HG03558 (cell line): ENCODE data around the gene ERN1.

Experiments
- ATAC-seq: cut with Tn5 transposase; IDR thresholded peaks from one replicate; pipeline ENCODE4 v1.9.1; 2021; ENCODE audit warnings: moderate number of reproducible peaks; ENCODE audit not compliant: unreplicated experiment; ENCODE audit errors: extremely low read depth

Gene ERN1

DNA sequence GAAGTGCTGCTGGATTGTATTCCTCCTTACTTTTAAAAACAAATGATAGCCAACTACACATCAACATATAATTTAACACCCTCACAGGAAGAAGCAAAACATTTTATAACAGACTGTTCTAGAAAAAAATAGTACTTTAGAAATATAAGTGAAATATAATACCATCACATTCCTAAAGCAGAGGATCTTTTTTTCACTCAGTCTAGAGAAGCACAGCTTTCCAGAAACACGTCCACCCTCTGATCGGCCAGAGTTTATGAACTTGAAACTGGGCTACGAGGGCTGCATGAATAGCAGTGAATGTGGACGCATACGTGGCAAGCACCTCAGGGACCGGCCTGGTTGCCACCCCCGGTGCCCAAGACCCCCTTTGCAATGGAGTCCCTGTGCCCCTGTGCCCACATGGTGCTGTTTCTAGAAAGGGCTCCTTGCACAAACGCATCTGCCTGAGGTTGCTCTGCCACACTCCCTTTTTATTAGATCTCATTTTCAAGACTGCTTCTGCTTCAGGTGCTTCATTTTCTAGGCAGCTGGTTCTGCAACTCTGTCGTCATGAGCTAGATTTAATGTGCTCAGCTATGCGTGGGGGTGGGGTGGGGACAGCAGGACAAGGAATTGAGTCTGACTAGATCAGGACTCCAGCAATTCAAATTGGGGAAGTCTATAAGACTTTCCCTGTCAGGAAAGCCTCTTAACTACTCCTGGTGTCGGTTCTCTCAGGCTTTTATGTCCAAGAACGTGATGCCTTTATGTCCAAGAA lies 29.1 kb upstream of the ERN1 start:
- no peak for ATAC-seq

DNA sequence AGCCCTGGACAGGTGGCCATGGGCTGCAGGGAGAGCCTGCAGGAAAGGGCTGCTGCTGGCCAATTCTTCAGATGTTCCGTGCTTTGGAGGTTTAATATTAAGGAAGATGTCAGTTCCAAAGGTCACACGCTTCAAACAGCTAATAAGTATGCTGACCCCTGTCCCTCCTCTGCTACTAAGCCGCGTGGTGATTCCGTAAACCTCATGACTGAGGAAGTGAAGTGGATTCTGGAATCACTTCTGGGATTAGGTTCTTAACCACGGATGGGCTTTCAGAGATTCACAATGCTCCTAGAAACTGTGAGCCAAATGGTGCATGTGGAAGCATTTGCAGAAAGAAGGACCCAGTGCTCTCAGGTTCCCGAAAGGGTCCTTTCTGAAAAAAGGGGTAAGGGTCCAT lies 28.5 kb upstream of the ERN1 start:
- ATAC-seq: no peak

DNA sequence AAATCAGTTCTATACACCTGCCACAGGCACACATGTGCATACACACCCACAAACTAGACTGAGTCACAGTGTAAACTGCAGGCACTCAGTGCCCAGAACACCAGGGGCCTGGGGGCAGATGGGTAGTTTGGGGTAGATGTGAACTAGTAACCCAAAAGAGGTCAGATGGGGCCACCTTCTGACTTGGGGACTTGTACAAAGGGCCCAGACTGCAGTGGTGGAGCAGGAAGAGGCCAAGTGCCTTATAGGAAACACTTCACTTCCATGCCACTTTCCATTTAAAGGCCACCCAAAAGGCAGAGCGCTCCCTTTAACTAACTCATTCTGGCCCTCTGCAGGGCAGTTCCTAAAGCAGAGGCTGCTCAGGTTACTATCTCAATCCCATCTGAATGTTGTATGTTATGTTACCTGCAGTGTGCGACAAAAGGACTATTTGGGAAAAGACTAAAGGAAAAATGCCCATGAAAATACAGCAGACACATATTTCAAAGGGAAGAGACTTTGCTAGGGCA lies 27.8 kb upstream of the ERN1 start:
- ATAC-seq: no peak

DNA sequence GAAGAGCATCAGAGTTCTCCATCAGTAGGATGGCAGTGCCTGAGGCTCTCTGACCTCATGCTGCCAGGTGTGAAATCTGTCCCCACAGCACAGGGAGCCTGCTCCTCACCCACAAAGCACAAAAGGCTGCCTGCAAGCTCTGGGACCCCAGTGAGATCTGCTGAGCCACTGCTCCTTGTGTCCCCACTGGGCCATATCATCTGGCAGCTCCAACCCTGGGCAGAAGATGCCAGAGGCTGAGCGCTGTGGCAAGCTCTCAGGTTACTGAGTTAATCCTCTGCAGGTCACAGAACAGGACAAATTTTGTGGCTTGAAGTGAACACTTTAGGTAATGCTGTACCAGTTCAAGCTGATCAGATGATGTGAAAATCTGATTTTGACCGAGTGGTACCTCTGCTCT lies 26.7 kb upstream of the ERN1 start:
- ATAC-seq: no peak

DNA sequence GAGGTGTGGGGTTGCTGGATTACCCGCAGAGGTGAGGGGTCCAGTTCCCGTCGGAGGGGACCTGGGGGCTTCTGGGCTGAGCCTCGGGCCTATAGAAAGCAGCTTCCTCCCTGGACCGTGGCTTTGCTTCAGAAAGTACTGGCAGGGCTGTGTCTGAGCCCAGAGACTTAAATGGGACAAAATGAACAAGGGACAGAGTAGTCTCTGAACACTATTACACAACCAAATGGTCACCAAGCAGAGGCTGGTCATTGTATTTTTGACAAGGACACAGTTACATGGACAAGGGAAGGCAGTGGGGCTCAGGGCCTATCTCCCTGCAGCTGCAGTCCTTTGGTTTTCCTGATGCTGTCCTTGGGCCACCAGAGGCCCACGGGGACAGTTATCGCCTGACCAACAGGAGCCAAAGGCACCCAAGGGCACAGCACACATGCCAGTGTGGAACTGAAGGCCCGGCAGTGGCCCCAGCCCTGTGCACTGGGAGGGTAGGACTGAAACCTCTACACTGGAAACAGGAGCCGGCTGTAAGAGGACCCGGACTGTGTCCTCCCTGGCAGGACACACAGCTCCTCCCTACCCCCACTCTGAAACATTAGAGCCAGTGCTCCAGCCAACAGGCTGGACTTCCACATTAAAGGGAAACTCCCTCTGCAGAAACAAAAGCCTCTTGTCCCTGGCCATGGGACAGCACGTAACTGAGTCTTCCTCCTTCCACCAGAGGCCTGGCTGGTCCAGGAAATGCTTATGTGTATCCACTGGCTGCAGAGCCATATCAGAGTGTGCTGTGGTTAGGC lies 26.0 kb upstream of the ERN1 start:
- ATAC-seq: no peak

DNA sequence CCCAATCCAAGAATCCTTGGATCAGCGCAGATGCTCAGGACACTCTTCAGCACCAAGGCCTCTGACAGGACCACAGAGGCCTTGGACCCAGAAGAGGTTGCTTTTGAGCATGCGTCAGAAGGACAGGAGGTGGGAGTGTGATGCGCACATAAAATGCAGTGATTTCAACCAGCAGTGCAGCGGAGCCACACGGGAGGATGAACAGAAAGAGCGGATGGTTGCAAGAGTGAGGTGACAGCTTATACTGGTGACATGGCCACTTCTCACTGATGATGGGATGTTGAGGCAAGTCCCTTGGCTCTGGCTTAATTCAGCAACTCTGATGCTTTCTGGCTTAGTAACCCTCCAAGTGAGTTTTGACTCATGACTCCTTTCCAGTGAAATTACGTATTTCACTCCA lies 25.2 kb upstream of the ERN1 start:
- ATAC-seq: no peak

DNA sequence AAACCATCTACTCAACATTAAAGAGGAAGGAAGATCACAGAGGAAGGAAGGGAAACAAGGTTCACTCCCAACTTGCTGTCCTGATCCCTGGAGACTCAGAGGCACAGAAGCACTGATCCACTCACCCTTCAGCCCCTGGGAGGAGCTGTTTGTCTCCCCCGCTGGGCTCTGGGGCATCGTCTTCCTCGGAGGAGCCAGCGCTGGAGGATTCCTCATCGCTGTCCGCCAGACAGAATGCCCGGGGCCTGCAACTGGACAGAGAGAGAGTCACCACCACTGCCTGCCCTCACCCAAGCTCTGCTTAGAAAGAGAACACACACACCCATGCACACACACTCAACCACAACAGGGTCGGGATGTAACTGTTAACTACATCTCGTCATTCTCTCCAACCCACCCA lies 24.8 kb upstream of the ERN1 start:
- no peak for ATAC-seq

DNA sequence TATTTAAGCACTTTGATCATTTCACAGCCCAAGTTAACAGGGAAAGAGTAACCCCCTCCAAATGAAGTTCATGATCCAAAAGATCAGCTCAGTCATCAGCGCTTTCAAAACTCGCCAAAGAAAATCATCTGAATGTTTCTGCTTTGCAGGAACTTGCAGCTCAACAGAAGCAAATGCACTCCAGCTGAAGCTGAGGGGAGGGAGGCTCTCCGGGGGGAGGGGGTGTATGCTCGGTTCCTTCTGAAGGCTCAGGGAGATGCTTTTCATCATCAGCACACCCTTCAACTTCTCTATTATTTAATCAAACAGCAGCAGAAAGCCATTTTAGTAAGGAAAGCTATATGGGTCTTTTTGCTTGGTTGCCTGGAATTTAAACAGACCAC lies 24.4 kb upstream of the ERN1 start:
- ATAC-seq: no peak

DNA sequence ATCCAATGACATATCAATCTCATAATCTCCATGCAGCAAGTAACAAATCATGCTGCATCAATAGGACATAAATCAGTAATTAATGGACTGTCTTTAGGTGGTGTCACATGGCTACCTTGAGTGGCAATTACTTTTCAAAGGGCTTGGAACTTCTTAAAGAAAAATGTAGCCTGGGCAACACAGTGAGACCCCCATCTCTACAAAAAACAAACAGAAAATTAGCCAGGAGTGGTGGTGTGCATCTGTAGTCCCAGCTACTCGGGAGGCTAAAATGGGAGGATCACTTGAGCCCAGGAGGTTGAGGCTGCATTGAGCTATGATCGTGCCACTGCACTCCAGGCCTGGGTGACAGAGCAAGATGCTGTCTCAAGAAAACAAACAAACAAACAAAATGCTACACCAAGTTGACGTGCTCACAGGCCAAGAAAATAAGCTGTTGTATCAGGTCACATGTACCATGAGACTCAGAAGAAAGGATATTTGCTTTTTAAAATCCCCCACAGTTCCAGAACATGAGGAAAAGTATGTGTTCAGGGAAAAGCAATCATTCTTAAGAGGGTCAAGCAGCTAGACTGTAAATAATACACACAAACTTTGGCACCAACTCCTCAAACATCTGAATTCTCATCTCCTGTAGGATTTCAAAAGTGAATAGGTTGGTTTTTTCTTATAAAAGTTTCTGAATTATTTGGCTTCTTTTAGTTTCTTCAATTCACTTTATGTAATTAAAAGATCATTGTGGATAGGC lies 23.8 kb upstream of the ERN1 start:
- ATAC-seq: no peak

DNA sequence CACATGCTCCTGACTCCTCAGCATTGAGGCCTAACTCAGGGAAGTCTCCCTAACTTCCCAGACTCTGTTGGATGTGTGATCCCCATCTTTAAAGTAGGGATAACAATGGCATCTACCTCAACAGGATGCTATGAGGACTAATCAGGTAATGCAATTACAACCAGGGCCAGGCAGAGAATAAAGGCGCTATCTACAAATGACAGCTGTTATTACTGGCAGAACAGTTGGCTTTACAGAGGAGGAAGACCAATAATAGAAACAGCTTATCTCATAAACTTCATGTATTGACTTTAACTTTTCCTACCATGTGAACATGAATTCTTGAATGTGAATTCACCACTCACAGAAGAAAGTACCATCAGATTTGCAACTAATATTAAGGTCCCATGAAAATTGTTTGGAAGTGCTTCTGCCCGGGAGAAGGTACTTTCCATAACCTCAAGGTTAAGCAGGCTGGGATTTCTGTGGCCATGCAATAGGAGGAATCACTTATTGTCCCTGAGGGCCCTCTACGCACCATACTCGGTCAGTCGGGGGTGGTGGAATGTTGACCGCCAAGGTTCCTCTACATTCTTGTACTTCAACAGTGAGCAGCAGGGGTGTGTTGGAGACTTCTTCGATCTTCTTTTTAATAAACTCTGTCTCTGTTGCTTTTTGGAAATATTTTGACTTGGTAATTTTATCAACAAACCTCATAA lies 22.6 kb upstream of the ERN1 start:
- ATAC-seq: no peak

DNA sequence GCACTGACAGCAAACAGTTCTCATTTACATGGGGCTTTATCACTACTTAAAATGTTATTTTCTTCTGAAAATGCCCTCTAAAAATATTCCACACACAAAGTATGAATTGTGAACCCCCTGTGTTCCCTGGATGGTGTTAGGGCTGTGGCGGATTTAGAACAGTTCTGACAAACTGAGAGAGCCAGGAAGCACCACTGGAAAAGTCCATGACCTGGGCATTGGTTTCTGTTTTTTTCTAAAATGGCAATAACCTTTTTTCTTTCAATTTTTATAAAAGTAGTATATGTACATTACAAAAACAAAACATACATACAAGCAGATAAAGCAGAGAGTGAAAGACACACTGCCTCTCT lies 21.0 kb upstream of the ERN1 start:
- no peak for ATAC-seq

DNA sequence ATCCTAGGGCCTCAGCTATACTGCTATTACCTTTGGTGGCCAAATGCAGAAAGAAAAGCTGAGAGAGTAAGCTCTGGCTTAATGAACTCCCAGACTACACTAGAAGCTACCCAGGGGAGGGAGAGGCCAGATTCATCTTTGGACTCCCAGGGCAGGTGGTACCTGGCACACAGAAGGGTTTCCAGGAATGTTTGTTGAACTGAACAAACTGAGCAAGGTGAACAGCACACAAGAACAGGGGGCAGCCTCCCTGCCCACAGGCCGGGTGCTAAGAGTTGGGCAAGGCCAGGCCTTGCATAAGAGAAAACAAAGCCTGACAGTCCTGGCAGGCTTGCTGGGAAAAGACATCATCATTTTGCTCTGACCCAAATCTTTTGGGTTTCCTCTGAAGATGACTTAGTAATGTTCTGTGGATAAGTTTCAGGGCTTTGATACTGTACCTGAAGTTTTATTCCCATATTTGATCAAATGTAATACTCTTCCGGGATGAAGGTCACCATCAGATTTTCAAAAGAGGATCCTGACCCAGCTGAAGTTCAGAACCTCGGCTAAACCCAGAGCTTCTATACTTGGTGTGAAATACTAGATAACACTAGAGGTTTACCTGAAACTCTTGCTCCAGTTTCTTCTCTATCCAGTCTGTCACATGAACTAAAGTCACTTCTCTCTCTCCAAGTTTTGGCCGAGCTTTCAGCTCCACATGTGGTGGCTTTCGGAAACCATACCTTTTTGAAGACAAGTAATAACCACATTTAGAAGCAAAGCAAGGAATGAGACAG lies 20.5 kb upstream of the ERN1 start:
- ATAC-seq: no peak

DNA sequence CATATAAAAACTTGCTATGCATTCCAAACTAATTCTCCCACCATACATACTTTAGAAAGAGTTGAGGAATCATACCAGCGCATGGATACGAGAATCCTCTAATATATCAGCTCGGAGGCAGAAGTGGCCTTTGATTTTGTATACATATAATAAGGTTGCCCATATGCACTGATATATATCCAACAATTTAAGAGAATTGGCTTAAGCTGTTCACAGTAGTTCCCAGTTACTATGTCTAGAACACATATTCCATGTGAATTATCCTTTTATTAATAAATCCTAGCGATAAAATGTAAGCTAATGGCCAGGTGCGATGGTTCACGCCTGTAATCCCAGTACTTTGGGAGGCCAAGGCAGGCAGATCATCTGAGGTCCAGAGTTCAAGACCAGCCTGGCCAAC lies 19.3 kb upstream of the ERN1 start:
- no peak for ATAC-seq

DNA sequence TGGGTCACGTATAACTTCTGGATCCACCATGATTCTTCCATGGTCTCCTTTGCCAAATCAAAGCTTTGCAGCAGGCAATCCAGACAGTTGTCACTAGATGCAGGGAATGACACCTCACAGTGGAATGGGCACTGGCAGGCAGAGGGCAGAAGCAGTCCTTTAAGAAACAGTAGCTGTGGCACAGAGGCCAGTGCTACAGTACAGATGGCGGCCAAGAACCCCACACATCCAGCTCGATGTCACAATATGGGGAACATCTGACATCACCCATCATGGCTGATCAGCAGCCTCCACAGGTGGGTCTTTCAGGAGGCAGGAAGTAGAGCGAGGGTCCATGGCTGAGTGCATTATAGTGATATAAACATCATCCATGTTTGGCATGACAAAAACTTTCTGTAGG lies 18.8 kb upstream of the ERN1 start:
- no peak for ATAC-seq

DNA sequence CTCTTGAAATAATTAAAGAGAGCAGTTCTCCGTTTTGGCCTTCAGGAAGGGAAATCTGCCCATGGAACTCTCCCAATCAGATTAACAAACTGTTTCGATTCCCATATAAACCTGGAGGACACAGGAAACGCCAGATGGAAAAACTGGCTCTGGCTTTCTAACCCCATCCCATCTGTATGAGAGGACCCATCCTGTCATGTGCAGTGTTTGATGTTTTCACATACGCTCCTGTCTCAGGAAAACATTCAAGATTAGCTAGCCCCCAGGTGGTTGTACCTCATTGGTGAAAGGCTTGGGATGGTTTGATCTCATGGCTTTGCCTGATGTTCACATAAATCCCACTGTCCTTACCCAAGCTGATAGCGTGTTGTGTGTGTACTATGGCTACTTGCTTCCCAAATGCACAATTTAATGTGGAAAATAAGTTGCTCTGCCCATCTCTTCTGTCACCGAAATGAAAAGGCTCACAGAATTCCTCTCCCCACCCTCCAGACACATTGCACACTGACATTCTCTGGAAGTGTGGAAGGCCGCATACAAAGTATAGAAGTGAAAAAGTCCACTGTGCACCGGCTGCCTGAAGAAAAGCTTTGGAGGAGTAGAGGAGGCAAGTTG lies 18.2 kb upstream of the ERN1 start:
- no peak for ATAC-seq

DNA sequence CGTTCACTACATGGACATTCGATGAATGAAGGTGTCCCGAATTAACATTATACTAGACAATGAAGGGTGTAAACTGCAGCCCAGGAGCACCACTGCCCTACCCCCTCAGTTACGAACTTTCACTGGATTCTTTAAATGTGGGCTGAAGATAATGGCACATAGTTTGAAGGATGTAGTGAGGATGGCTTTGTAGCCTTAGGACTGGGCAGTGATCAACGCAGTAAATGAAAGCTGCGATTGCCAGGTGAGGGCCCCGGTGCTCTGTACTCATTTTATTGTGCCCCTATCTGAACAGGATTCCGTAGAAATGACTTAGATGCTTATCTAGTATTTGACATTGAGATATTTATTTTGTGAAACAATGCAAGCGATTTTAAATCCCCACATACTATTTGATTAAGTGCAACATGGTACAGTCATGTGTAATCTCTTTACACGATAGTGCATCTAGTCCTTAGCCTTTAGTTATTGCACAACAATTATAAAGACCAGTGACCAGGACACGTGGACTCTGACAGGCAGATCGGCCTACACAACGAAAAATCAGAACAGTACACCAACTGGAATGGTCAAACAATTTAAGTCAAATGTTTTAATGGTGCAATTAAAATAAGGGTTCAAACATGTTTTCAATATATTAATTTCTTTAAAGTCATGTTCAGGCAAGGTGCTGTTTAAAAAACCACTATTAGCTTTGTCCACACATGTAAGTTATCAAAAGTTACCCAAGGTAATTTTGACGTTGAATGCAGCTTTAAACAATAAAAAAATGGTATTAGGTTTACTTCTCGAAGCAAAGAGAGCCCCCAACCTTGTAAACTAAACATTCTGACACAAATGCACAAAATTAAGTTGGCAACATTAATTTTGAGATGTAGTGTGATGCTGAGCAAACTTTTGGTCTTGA lies 17.4 kb upstream of the ERN1 start:
- no peak for ATAC-seq

DNA sequence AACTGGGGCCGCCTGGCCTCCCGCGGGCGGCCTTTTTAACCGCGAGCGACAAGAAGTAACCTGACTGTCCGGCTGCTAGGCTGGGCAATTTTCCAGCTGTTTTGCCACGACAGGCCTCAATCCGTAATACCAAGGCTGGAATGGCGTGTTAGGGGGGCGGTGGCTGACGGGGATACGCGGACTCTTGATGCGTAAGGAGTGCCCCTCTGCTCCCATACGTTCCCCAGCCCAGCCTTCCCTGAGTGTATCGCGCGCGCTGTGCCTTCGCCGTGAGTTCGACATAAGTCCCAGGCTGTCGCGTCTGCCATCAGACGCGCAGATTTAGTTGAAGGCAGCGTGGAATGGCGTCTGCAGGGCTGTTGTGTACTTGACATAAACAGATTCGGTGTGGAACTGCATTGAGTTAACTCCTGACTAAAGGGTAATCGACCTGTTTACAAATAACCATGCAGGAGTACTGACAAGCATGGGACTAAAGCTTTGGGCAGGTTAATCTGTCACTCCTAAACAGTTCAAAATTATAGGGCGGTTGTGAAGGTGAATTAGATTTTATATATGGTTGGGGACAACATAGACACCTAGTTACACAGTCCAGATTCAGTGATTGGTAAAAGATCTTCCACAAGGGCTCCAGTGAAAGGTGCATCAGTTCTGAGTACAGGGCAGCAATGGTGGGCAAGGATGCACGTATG lies 16.6 kb upstream of the ERN1 start:
- ATAC-seq: no peak
